ENCODE measurements around the gene DNER.
"Not testable (repeated sequence)": the region's sequence is repeated elsewhere in the genome, so short reads cannot be mapped to it uniquely, and the experiment has no call there.

Gene DNER

DNA sequence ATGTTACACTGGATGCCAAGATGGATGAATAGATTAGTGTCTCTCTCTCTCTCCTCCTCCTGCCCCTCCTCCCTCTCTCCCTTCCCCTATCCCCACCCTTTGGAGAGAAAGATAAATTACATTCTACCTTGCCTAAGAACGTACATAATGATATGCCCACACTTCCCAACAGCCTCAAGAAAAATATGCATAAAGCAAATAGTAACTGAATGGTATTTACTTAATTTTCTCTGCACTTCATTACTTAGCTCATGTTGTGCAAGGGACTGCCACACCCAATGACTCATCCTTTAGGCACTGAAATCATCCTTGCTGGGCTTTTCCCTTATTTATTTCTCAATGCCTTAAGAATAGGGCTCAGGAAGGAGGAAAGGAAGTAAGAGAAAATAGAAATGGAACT is 306.0 kb downstream of the DNER start:
- in situ Hi-C loops (cut with MboI; ENCODE audit: low sequenced_read_pairs) = no loop called here

DNA sequence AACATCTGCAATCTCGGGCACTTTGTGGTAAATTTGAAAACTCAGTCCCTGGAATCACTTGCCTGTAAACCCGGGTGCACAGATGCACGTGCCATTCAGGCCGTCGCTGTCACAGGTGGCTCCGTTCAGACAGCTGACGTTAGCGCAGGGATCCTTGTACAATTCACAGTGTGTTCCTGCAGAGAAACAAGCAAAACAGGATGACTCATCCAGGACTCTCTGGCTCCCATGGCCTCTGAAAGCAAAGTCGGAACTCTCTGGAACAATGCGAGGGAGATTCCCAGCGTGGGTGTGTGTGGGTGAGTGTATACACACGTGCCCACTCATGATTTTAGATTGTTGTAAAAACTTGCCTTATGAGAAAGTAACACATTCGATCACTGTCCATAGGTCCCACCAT is 307.2 kb downstream of the DNER start:
- in situ Hi-C loops (cut with MboI; ENCODE audit: low sequenced_read_pairs) = no loop called here

DNA sequence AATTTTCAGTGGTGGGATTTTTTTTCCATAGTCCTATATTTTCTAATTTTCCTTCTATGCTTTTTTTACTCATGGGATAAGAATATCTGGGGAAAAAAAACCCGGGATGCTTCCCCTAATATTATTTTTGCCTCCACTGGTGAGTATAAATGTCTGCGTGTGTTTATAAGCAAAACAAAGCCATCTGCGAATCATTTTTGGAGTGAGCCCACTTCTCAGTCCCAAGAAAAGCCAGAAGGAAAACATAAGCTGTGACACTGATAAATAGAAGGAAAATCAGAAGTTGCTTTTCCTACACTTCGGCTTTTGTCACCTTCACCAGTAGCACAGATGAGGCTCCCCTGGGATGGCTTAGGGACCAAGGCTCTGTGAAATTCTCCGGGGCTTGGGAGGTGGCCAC is 308.6 kb downstream of the DNER start:
- in situ Hi-C loops (cut with MboI; ENCODE audit: low sequenced_read_pairs) = no loop called here

DNA sequence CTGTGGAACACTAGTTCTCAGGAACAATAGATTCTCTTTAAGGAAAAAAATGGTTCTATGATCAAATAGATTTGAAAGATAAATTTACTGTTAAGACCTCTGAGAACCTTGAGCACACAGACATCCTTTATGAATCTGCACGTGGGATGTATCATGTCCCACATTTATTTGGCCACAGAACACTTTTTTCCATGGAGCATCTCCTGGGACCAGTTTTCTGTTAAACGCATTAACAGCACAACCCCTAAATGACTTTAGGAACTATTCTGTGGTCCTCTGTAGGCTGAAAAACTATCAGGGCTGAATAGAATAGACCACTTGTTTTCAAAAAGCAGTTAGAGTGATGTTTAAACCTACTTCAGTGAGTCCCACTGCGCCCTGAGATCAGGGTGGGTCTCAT is 311.1 kb downstream of the DNER start:
- in situ Hi-C loops (cut with MboI; ENCODE audit: low sequenced_read_pairs) = no loop called here

DNA sequence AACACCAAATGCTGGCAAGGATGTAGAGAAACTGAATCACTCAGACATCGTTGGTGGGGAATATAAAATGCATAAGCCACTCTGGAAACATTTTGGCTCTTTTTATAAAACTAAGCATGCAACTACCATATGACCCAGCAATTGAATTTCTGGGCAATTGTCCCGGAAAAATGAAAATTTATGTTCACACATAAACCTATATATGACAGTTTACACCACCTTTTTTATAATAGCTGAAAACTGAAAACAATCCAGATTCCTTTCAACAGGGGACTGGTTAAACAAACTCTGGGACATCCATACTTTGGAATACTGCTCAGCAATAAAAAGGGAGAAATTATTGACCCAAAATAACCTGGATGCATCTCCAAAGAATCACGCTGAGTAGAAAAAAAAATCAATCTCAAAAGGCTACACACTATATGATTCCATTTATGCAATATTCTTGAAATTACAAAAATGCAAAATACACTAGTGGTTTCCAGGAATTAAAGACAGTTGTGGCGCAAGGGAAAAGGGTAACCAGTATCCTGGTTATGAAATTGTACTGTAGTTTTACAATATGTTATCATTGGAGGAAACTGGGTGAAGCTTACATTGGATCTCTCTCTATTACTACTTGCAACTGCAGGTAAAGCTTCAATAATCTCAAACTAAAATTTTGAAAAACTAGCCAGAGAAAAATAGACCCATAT is 313.0 kb downstream of the DNER start:
- in situ Hi-C loops (cut with MboI; ENCODE audit: low sequenced_read_pairs) = no loop called here

DNA sequence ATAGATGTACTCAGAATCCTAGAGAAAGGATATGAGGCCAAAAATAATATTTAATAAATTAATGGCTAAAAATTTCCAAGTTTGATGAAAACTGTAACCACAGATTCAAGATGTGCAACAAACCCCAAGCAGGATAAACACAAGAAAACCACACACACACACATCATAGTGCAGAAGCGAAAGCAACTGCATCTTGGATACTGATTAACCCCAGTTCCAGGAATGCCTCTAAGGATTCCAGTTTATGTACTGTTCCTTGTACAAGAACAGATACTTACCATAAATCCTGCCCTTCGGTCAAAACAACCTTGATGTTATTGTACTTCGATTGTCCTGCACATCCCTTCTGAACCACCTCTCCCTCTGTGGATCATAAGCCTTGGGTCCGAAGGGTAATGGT is 320.4 kb downstream of the DNER start:
- in situ Hi-C loops (cut with MboI; ENCODE audit: low sequenced_read_pairs) = no loop called here

DNA sequence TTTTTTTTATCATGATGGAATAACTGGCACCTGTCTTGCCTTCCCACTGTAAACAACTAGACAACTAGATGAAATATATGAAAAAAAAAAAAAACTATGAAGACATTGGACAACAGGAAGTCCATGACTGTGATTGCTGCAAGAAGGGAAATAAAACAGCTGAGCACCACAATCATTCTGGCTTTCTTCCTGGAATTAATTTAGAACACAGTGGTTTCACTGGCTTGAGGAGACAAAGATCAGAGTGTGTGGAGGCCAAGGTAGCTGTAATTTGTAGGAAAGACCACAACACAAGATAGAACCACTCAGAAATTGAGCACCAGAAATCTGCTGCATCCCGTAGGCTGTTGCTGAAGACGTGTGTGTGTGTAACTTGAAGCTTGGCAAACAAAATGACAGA is 322.2 kb downstream of the DNER start:
- in situ Hi-C loops (cut with MboI; ENCODE audit: low sequenced_read_pairs) = no loop called here

DNA sequence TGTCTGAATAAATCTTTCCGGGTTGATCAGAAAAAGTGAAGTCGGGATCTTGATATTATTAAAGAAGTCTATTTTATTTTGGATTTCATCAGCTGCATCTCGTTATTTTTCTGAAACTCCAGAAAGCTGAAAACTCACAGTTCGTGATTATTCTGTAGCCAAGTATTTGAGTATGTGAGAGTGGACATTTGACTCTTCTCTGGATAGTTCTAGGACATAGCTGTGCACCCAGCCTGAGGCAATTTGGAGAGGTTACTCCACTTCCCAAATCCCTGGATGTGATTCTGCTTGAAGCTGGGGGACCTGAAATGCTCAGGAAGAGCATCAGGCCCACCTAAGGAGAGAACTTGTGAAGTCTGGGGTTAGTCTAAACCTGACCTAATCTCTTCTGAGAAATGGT is 325.6 kb downstream of the DNER start:
- in situ Hi-C loops (cut with MboI; ENCODE audit: low sequenced_read_pairs) = no loop called here

DNA sequence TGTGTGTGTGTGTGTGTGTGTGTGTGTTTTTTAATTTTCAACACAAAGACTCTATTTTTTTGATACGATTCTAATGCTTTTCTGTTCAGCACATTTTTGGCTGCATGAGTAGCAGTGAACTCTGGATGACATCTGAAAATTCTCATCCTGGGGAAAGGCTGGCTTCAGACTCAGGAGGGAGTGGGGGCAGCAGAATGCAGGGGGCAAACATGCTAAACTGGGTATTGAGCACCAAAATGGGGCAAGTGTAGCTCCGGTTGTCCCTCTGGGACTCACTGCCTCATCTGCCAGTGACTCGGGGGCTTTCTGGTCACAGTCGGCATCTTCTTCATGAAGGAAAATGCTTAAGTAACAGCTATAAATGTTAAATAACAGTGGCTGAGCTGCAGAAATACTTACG is 326.5 kb downstream of the DNER start:
- in situ Hi-C loops (cut with MboI; ENCODE audit: low sequenced_read_pairs) = no loop called here

DNA sequence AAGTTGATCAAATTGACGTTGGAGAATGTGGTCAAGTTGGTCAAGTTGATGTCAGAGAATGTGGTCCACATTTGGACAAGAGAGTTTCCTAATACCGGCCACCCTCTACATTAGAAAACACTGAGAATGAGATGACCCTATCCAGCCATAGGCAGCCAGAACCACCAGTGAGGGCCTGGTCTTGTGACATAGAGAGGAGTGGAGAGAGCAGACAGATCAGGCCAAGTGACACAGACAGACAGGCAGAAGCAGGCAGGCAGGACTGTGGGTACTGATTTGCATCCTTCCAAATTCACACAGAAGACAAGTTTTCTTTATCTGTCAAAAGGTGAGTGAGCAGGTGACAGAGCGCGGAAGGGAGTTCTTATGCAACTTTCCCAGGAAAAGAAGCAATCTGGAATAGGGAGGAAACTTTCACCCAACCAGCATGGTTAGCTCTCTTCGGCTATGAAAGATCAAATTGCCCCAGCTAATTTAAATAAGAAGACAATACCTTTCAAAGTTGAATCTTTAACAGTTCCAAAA is 334.2 kb downstream of the DNER start:
- in situ Hi-C loops (cut with MboI; ENCODE audit: low sequenced_read_pairs) = no loop called here

DNA sequence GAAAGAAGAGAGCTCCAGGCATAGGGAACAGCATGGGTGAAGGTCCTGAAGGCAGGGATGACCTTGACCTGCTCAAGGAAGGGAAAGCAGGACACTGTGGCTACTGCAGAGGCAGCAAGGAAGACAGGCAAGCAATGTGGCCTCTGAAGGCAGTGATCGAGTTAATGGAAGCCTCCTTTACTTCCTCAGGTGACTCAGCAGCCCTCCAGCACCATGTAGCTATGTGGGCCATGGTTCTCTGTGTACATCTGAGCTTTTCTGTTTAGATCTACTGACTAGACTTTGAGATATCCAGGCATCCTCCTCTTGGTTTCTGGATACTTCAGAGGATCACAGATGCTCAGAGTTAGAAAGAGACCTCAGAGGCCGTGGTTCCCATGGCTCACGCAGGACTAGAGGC is 336.0 kb downstream of the DNER start:
- in situ Hi-C loops (cut with MboI; ENCODE audit: low sequenced_read_pairs) = no loop called here

DNA sequence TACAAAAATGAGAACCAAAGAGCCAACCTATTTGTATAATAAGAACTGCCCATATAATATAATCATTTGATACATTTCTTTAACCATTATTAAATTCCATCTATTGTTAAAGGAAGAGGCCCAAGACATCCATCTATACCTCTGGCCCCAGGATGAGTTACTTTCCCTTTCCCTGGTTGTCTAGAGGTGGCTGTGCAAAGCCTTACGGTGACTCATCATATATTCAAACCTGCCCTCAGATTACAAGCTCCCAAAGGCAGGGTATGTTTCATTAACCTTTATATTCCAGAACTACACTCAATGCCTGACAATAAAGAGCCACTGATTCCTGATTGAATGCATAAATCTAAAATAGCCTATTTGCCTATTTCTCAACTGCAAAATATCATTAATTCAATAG is 337.5 kb downstream of the DNER start:
- in situ Hi-C loops (cut with MboI; ENCODE audit: low sequenced_read_pairs) = no loop called here

DNA sequence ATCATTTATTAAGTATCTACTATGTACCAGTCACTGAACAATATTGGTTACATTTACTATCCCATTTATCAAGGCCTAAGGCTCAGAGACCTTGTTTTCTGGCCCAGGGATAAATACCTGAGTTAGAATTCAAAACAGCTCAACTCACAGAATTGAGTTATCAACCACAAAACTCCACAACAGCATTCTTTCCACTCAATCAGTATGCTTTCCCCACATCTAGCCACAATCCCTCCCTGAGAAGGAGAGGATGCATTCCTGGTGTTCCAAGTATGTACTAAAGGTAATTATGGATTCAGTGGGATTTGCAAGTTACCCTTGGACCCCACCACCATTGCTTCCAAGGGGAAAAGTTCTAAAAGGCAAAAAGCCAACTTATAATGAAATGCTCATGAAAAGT is 339.1 kb downstream of the DNER start:
- in situ Hi-C loops (cut with MboI; ENCODE audit: low sequenced_read_pairs) = no loop called here

DNA sequence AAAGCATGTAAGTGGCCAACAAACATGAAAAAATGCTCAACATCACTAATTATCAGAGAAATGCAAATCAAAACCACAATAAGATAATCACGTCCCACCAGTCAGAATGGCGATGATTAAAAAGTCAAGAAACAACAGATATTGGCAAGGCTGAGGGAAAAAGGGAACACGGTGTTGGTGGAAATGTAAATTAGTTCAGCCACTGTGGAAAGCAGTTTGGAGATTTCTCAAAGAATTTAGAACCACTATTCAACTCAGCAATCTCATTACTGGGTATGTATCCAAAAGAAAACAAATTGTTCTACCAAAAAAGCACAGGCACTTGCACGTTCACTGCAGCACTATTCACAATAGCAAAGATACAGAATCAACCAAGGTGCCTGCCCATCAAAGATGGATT is 341.0 kb downstream of the DNER start:
- in situ Hi-C loops (cut with MboI; ENCODE audit: low sequenced_read_pairs) = not testable (repeated sequence)

DNA sequence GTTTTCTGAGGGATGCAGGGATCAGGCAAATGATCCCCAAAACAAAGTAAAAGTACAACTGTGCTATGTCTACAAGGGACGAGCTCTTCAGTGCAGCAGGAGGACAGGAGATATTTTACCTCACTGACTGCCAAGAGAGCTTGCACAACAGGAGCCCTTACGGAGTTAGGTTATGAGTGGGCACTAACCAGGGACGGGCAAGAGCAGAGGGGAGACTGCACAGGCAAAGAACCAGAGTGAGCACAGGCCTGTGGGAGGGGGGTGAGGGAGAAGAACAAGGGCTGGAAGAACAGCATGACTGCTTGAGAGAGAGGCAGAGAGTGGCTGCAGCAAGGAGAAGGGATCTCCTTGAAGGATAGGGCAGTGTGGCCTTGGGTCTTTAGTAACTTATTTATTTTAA is 342.1 kb downstream of the DNER start:
- in situ Hi-C loops (cut with MboI; ENCODE audit: low sequenced_read_pairs) = no loop called here

DNA sequence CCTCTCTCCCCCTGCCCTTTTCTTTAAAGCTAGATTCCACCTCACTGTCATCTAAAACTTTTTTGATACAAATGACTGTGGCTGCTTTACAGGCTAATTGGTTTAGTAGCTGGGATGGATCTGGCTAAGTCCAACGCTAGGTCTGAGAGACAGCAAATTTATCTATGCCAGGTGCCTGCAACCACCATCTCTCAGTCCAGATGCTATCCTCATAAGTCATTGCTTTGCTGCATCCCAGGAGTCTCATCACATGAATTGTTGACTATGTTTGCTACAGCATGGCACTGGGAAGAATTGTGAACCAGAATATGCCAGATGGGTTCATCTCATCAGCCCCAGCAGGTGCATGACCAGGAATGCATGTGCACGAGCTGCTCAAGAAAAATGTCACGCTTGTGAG is 343.3 kb downstream of the DNER start:
- in situ Hi-C loops (cut with MboI; ENCODE audit: low sequenced_read_pairs) = no loop called here

DNA sequence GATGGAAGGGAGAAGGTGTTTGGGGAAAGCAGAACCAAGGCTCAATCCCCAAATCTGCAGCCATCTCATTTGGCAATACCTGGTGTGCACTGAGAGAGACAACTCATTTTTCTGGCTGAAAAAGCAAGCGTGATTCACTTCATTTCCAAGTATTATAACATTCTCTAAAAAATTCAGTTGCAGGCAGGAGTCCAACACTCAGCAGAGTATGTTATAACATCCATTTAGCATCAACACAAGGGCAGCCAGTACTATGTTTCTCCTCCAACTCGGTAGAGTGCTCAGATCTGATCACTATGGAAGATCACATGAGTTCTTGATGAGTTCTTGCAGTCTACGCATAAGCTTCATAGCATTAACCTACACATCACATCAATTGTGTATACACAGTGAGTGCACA is 343.8 kb downstream of the DNER start:
- in situ Hi-C loops (cut with MboI; ENCODE audit: low sequenced_read_pairs) = no loop called here

DNA sequence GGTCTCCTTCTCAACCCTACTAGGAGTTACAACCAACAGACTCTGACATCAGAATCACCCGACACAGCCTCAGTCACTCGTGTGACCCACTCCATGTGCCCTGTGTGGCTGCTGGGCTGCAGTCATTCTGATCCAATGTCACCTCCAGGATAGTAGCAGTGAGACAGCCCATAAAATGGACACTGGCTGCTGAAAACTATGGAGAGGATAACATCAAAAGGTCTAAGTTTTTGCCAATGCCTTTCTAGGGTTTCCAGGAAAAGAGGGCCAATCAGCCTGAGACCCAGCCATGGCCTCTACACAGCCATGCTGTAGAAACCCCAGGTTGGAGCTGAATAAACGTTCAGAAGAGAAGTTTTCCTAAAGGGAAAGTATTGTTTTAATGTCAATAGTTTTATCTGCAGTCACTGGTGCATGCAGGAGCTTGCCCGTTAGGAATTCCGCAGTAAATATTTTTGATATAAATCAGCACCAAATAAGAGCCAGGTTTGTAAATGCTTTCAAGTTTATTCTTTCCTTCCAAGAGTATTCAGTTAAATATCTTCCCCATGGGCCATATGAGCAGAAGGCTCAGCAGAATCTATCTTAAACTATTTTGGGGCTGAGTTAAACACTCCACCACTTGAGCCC is 351.1 kb downstream of the DNER start:
- in situ Hi-C loops (cut with MboI; ENCODE audit: low sequenced_read_pairs) = no loop called here

DNA sequence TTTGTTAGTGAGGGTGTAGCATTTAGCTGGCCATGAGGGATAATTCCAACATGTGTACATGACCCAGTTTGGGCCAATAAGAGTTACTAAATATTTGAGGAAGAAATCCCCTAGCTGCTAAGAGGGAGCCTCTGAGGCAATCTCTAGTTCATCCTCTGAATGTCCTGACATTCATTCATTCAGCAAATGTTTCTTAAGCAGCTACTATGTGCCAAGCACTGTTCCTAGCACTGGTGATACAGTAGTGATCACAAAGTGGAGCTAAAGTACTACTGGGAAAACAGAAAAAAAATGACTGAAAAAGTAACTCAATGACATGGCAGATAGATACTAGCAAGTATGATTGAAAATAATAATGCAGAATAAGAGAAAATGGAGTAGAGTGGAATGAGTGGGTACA is 363.5 kb downstream of the DNER start:
- in situ Hi-C loops (cut with MboI; ENCODE audit: low sequenced_read_pairs) = no loop called here

DNA sequence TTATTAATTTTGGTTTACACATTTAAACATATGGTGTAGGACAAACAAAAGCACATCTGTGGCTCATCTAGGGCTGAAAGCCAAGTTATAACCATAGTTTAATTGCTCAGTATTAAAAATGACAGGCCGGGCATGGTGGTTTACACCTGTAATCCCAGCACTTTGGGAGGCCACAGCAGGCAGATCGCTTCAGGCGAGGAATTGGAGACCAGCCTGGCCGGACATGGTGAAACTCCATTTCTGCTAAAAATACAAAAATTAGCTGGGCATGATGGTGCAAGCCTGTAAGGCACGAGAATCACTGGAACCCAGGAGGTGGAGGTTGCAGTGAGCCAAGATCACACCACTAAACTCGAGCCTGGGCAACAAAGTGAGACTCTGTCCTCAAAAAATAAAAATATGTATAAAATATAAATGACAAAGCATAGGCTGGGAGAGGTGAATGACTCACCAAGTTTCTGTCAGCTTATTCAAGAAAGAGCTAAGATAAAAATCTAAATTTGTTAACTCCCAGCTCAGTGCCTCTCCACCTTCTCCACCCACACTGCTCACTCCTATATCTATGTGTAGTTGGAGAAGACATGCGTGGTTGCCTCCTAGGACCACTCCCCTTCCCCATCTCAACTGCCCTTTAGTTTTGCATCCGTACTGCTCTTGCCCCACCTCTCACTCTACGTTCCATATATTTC is 364.1 kb downstream of the DNER start:
- in situ Hi-C loops (cut with MboI; ENCODE audit: low sequenced_read_pairs) = no loop called here

DNA sequence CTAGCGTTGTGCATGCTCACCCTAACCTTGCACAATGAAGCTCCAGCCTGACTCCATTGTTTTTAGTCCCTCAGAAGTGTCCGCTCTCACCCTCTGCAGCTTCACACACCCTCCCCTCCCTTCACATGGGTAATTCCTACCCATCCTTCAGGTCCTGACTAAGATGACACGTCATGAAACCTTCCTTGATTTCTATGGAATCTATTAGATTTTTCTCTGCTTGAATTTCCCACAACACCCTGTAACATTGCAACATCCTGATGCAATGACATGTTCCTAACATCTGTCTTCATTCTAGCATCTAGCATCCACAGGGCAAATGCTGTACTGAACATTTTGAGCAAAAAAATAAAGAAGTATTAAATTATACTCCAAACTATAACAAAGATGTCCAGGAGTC is 366.2 kb downstream of the DNER start:
- in situ Hi-C loops (cut with MboI; ENCODE audit: low sequenced_read_pairs) = no loop called here

DNA sequence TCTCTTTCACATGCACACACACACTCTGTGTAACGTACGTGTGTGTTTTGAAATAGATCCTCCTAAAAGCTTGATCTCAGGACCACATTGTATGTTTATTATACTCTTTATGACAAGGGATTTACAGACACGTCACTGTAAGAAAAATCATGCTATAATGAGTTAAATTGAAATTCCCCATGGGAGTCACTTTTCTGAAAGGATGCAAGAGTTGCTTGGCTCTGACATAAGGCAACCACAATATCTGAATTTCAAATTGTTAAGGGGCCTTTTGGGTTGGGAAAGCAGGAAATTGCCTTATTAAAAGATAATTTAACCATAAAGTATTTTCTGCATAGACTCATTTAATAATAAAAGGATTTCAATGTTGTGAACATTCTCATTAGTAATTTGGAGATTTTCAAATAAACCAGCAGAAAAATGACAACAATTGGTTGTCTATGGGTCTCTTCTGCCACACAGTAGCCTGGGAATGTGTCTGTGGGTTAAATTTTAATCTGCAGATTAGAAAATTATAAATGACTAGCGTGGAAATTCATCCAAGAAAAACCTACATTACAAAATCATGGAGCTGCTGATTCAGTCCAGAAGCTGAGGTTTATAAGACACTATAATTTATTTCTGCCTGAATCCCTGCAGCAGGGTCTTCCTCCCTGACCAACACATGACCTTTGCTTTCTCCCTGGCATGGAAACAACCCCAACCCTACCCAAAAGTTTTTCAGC is 367.4 kb downstream of the DNER start:
- in situ Hi-C loops (cut with MboI; ENCODE audit: low sequenced_read_pairs) = no loop called here

Data from hTERT RPE-1 (cell line).